BJ (cell line): ENCODE measurements around the gene ZNF503. TPM values are rescaled to one million over a fixed set of nuclear protein-coding genes. Genes with fewer than 3 reads are reported as not detected.

Source experiments
- CTCF ChIA-PET: fragments of 350-600 bp; formaldehyde crosslinking; extraction: SDS; loops from one replicate; lab custom pipeline; 2021; ENCODE audit warnings: antibody characterized with exemption, inconsistent platforms; lab: Yijun Ruan, JAX
- POLR2A ChIA-PET: fragments of 300-600 bp; sonication (Branson Sonifier 250); formaldehyde crosslinking; extraction: SDS; loops from one replicate; lab custom pipeline; 2021; ENCODE audit warnings: antibody characterized with exemption; lab: Charles Lee
- DNase-seq: peaks from one replicate; pipeline ENCODE4 v3.0.0-alpha.2; 2011; ENCODE audit warnings: low read depth
- H3K27me3 ChIP-seq: 2 replicates; pipeline ENCODE4 v1.6.0; 2011; ENCODE audit warnings: low read length; ENCODE audit not compliant: control insufficient read depth, insufficient read depth
- H3K36me3 ChIP-seq: 2 replicates; pipeline ENCODE4 v1.5.1; 2011; ENCODE audit warnings: low read length; ENCODE audit not compliant: control insufficient read depth, insufficient read depth
- H3K4me3 ChIP-seq: 2 replicates; pipeline ENCODE4 v1.5.1; 2011; ENCODE audit warnings: low read depth, mild to moderate bottlenecking, control low read depth, low read length
- polyA plus RNA-seq: library from polyadenylated mRNA; depleted of rRNA; stranded (reverse); fragments of >200 nt; gene quantifications from 2 replicates; pipeline ENCODE4 v1.2.3, GENCODE V29; 2011
- TF ChIP-seq, protein P1 (sequence below): IDR thresholded peaks from 2 replicates; pipeline ENCODE4 v1.5.1; 2011; ENCODE audit warnings: low read depth, mild to moderate bottlenecking, control low read depth, inconsistent platforms, low read length, moderate library complexity; ENCODE audit not compliant: insufficient read depth

The ZNF503 gene
- polyA plus RNA-seq, 1 experiment: 0.45 TPM

DNA sequence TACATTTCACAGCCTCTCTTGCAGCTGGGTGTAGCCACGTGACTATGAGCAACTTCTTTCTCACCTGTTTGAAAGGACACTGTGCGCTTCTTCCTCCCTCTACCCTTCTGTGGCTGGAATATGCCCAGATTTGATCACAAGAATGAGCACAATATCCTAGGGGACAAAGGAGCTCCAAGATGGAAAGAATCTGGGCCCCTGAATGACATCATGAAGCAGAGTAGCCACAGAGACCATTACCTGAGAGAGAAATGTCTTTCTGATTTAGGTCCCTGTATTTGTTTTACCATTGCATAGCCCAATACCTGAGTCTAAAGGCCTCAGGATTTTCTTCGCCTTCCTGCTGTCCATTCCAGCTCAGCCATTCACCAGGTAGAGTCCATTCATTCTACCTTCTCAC is 15.4 kb downstream of the ZNF503 start:
- POLR2A ChIA-PET: no interaction called here
- CTCF ChIA-PET: interaction anchor here (1.4 to 2.0 kb wide), 2 partner anchors 9 to 13 kb away, joined by 6 to 8 read pairs; no protein-coding TSS in a partner anchor

DNA sequence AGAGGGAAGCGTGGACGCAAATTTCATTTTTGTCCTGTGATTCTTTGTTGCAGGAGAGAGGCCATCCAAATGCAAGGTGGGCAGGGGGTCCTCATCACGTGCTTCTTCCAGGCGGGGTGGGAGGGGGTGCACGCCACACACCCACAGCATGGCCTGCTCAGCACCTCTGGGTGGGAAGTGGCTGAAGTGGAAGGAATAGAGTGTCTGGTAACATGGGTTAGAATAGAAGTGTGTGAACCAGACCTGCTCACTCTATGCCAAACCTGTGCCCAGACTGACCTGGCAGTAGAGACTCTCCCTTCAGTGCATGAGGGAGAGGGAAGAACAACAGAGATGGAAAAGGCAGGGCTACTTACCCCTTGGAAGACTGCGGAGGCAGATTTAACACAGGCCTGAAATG is 21.7 kb downstream of the ZNF503 start:
- H3K4me3 ChIP-seq: no peak overlapping the region
- H3K36me3 ChIP-seq: no peaks in the 10 kb centered on the region
- no peaks in the 10 kb centered on the region; the same call in none of the 2 replicates for H3K27me3 ChIP-seq
- ChIA-PET CTCF (no interaction called here), POLR2A (no interaction called here)
- TF ChIP-seq, protein P1, sequence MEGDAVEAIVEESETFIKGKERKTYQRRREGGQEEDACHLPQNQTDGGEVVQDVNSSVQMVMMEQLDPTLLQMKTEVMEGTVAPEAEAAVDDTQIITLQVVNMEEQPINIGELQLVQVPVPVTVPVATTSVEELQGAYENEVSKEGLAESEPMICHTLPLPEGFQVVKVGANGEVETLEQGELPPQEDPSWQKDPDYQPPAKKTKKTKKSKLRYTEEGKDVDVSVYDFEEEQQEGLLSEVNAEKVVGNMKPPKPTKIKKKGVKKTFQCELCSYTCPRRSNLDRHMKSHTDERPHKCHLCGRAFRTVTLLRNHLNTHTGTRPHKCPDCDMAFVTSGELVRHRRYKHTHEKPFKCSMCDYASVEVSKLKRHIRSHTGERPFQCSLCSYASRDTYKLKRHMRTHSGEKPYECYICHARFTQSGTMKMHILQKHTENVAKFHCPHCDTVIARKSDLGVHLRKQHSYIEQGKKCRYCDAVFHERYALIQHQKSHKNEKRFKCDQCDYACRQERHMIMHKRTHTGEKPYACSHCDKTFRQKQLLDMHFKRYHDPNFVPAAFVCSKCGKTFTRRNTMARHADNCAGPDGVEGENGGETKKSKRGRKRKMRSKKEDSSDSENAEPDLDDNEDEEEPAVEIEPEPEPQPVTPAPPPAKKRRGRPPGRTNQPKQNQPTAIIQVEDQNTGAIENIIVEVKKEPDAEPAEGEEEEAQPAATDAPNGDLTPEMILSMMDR: no peak
- no peak for DNase-seq

More for the DNA sequence above, 15.4 kb downstream of the ZNF503 start:
- TF ChIP-seq, protein P1: no peak
- Histone ChIP-seq H3K36me3 (no peaks in the 10 kb centered on the region), H3K4me3 (no peak overlapping the region), H3K27me3 (peaks cover 2% of the 10 kb centered on the region)
- no peak for DNase-seq

DNA sequence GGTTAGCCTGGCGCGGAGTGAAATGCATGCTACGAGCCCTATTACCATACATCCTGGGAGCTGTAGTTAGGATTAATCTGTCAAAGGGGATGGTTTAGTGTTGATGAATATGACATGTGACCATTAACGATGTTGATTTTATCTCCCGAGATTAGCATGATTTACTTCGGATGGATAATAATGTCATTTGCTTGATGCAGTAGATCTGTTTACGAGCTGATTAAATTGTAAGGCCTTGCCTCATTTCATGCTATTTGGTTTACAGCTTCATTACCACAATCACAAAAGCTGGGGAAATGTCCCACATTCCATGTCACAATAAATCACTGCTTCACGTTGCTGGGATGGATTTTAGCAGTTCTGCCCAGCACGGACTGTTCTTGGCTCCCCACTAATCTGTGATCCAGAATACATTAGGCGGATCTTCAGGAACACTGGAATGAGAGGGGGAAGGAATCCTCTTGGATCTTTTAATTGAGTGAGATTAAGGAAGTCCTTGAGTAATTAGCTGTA is 22.3 kb downstream of the ZNF503 start:
- no peak for DNase-seq
- H3K36me3 ChIP-seq: no peaks in the 10 kb centered on the region
- no peak overlapping the region for H3K4me3 ChIP-seq
- POLR2A ChIA-PET: no interaction called here
- peaks cover 3% of the 10 kb centered on the region for H3K27me3 ChIP-seq
- CTCF ChIA-PET: no interaction called here
- TF ChIP-seq, protein P1: no peak

DNA sequence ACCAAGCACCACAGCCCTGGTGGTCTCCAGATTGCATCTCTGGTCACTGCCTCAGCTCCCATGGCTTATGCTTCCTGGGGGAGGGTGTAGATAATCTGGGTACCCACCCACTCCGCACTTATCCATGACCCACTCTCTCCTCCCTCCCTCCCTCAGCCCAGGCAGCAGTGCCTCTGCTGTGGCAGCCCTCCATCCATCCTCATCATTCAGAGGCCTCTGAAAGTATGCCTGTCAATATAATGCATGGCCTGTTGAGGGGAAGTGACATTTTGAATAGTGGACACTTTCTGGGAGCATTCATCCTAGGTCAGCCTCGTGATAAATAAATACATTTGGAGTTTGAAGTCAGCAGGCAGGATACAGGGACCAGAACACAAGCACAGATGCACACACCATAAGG is 23.2 kb downstream of the ZNF503 start:
- CTCF ChIA-PET: no interaction called here
- Histone ChIP-seq H3K27me3 (peaks cover 3% of the 10 kb centered on the region), H3K36me3 (no peaks in the 10 kb centered on the region), H3K4me3 (no peak overlapping the region)
- POLR2A ChIA-PET: no interaction called here
- TF ChIP-seq, protein P1: no peak
- no peak for DNase-seq

DNA sequence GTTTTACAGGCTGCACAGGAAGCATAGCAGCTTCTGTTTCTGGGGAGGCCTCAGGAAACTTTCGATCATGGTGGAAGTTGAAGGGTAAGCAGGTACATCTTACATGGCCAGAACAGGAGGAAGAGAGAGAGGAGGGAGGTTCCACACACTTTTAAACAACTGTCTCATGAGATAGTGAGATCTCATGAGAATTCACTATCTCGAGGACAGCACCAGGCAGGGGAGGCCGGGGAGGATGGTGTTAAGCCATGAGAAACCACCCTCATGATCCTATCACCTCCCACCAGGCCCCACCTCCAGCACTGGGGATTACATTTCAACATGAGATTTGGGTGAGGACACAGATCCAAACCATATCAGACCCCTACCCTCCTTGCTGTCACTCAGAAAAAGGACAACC is 23.7 kb downstream of the ZNF503 start:
- Histone ChIP-seq H3K4me3 (no peak overlapping the region), H3K36me3 (no peaks in the 10 kb centered on the region), H3K27me3 (peaks cover 3% of the 10 kb centered on the region; the same call in 1 of the 2 replicates)
- POLR2A ChIA-PET: no interaction called here
- no peak for DNase-seq
- TF ChIP-seq, protein P1: no peak
- CTCF ChIA-PET: no interaction called here
